Stimulated activated naive CD4-positive, alpha-beta T cell (primary cell): ENCODE results near the gene SELP.
A peak's percentile ranks its signal among the peaks of the same experiment; 100 is the strongest.
"Not testable (repeated sequence)": the region's sequence is repeated elsewhere in the genome, so short reads cannot be mapped to it uniquely, and the experiment has no call there.

ENCODE experiments used
- DNase-seq, 6 experiments: peaks; one replicate each; lab custom pipeline; 2025; lab: John Stamatoyannopoulos, UW

SELP gene

DNA sequence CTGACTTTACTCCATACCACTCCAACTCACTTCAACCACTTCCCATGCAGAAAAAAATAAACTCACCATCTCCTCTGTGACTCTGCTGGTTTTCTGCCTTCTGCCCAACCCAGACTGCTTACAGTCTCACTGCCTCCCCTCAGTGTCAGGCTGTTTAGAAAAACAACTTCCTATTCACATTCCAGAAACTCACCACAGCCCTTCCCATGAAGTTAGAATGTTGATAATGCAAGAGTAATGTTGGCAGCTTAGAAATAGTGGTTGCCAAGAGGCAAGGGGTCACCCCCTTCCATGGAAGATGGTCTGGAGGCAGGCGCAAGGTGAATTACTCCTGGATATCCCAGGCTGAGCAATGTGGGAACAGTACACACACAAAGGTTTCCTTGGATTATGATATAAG, at the start of gene SELP:
SELP (minus strand) TSS at position 119 of the 400 bp plus-strand sequence; CDS start at position 69, 50 bp downstream.
- DNase-seq: no peak

DNA sequence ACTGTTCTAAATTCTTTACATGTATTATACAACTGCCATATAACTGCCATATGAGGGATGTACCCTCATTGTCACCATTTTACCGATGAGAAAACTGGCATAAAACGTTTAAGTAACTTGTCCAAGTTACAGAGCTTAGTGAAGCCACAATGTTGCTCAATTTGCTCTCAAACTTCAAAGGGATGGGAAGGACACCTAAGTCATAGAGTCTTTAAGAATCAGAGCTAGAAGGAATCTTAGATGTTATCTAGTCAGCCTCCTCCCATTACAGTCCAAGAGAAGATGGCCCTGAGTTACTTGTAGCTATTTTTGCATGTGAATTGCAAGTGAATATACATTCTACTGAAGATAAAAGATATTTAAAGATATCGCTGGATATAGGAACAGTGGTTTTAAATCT, 49.8 kb upstream of the SELP start:
- no peak for DNase-seq

DNA sequence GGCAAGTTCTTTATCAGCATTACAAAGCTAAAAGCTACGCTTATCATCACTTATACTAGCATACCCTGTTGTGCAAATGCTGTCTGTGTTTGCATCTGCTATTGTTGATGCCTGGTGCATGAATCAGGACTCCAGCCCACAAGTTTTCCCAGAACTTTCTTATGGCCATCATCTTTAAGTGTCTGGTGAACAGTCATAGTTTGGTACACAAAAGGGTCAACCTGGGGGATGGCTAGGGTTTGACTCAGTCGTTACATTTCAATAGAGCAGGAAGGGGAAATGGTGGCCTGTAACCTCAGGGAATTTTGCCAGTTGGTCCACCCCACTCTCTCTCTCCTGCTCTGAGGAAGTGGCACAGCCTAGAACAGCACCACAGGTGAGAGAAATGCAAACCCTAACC, 46.1 kb upstream of the SELP start:
- no peak for DNase-seq

GRCh38 chr1:169670836-169671235, 40.9 kb upstream of the SELP start:
- no peak for DNase-seq

- not testable (repeated sequence) for DNase-seq
Measured at GRCh38 chr1:169670244-169670643, 40.3 kb upstream of the SELP start.

DNA sequence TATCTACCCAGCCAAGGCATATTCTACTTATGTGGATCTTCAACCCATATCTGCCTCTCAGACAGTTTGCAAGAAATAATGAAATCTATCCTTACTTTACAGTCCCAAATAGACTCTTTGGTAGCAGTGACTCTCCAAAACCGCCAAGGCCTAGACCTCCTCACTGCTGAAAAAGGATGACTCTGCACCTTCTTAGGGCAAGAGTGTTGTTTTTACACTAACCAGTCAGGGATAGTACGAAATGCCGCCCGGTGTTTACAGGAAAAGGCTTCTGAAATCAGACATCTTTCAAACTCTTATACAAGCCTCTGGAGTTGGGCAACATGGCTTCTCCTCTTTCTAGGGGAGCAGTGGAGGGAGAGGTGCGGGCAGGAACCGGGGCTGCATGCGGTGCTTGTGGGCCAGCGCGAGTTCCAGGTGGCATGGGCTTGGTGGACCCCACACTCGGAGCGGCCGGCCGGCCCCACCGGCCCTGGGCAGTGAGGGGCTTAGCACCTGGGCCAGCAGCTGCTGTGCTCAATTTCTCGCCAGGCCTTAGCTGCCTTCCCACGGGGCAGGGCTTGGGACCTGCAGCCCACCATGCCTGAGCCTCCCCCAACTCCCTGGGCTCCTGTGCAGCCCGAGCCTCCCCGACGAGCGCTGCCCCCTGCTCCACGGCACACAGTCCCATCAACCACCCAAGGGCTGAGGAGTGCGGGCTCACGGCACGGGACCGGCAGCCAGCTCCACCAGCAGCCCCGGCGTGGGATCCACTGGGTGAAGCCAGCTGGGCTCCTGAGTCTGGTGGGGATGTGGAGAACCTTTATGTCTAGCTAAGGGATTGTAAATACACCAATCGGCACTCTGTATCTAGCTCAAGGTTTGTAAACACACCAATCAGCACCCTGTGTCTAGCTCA, 38.0 kb upstream of the SELP start:
- peak in 2 of 6 experiments; percentile 23 to 50 for DNase-seq

GRCh38 chr1:169667227-169667639, 37.3 kb upstream of the SELP start:
- peak in 1 of 6 experiments; percentile 50 for DNase-seq

DNA sequence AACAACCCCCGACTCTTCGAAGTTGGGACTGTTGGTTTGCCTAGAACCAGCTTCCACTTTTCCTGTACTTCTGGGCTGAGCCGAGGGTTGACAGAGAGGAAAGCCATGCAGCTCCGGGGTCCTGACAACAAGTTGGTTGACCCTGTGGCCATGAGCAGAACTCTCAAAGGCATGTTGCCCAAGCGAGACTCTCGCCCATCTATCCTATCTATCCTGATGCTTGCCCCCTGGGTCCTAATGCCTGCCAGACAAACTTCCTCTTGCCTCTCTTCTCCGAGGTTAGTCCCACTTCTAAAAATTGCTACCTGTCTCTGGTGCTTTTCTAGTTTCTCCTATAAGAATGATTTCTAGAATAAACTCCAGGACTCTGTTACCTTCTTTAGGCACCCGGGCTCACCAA, 32.8 kb upstream of the SELP start:
- DNase-seq: not testable (repeated sequence)

GRCh38 chr1:169661066-169661465, 31.1 kb upstream of the SELP start:
- not testable (repeated sequence) for DNase-seq

DNA sequence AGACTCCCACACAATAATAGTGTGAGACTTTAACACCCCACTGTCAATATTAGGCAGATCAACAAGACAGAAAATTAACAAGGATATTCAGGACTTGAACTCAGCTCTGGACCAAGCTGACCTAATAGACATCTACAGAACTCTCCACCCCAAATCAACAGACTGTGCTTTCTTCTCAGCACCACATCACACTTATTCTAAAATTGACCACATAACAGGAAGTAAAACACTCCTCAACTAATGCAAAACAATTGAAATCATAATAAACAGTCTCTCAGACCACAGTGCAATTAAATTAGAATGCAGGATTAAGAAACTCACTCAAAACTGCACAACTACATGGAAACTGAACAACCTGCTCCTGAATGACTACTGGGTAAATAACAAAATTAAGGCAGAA, 28.9 kb upstream of the SELP start:
- not testable (repeated sequence) for DNase-seq

GRCh38 chr1:169653873-169654272, 23.9 kb upstream of the SELP start:
- no peak for DNase-seq

DNA sequence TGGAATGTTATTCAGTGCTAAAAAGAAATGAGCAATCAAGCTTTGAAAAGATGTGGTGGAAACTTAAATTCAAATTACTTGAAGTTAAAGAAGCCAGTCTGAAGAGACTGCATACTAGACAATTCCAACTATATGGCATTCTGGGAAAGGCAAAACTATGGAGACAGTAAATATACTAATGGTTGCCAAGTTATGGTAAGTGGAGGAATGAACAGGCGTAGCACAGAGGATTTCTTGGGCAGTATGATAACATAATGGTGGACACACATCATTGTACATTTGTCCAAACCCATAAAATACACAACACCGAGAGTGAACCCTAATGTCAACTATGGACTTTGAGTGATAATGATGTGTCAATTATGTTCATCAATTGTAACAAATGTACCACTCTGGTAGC, 21.1 kb upstream of the SELP start:
- DNase-seq: no peak

GRCh38 chr1:169650551-169650950, 20.6 kb upstream of the SELP start:
- no peak for DNase-seq

GRCh38 chr1:169648709-169649108, 18.8 kb upstream of the SELP start:
- peak in 1 of 6 experiments; percentile 14 for DNase-seq

- DNase-seq: no peak
Measured at GRCh38 chr1:169648187-169648586, 18.3 kb upstream of the SELP start.

- DNase-seq: no peak
Measured at GRCh38 chr1:169647512-169647911, 17.6 kb upstream of the SELP start.

- no peak for DNase-seq
Measured at GRCh38 chr1:169644297-169644696, 14.4 kb upstream of the SELP start.

DNA sequence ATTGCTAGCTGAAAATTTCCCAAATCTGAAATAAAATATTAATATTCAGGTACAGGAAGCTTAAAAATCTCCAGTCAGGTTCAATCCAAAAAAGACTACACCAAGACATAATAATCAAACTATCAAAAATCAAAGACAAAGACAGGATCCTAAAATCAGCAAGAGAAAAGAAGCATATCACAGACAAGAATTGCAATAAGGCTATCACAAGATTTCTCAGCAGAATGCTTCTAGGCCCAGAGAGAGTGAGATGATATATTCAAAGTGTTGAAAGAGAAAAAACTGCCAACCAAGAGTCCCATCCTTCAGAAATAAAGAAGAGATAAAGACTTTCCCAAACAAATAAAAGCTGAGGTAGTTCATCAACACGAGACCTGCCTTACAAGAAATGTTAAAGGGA, 5.0 kb upstream of the SELP start:
- no peak for DNase-seq

GRCh38 chr1:169634145-169634544, 4.2 kb upstream of the SELP start:
- DNase-seq: no peak

DNA sequence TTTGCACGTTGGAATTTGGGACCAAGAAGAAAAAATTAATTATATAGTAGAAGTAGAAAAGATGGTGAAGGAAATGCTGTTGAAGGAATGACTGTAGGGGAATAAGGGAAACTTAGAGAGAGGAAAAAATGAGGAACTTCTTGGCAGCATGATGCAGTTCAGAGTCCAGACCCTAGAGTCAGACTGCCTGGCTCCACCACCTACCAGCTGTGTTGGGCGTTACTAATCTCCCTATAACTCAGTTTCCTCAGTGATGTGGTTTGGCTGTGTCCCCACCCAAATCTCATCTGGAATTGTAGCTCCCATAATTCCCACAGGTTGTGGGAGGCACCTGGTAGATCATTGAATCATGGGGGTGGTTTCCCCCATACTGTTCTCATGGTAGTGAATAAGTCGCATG, 1.3 kb upstream of the SELP start:
- no peak for DNase-seq

- peak in 1 of 6 experiments; percentile 25 for DNase-seq
Measured at GRCh38 chr1:169624912-169625311, 5.0 kb downstream of the SELP start.

DNA sequence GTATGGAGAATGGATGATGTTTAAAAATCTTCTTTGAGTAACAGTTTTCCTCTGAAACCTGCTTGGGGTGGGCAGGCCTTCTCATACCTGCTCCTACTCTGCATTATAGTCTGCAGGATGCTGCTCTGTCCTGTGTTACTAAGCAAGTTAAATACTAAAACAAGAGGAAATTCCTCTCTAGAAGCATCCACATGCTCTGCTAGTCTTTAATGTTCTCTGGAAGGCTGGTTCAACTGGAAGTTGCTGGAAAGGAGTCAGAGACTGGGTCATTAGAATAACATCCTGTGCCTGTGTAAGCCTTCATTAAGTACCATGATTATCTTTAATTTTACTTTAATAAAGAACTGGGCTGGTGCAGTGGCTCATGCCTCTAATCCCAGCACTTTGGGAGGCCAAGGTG, 5.8 kb downstream of the SELP start:
- no peak for DNase-seq

DNA sequence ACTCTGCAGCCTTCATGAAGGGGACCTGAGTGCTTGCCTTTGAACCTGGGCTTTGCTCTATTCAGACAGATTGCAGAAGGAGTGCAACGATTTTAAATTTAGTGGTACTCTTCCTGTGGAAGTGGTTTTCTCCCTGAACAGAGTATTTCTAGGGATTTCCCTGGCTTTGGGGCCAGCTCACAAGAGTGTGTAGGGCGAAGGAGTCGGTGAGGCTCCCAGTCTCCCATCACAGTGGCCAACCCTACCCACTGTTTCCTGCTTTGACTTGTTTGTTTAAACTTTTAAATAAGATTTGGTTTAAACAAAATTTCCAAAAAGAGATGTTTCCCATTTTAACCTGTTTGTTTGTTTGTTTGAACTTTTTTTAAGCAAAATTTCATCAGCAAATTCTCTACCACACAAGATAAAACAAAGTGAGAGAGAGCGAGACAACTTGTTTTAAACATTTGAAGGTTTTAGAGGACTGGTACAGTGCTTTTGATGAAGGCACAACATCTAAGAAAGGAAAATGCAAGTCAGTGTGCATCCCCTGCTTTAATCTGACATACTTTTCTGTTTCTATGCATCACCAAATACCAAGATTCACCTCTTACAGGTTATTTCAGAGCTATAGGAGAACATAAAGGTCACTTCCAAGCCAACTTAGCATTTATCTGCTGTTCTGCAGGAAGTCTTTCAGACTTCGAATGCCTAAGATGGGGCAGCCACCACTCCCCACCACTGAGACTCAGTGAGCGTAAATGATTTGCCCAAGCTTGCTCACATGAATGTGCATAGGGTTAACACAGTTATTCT, 6.6 kb downstream of the SELP start:
- peak in 1 of 6 experiments; percentile 9 for DNase-seq
